IPS DF 4.7 (cell line): ENCODE data around the gene LYSMD1.

Source experiments
- DNase-seq: peaks from one replicate; pipeline ENCODE4 v3.0.0-alpha.2; 2013; ENCODE audit warnings: low spot score; ENCODE audit errors: extremely low read depth

The LYSMD1 gene

GRCh38 chr1:151142411-151143056 lies 23.2 kb downstream of the LYSMD1 start:
- no peak for DNase-seq

DNA sequence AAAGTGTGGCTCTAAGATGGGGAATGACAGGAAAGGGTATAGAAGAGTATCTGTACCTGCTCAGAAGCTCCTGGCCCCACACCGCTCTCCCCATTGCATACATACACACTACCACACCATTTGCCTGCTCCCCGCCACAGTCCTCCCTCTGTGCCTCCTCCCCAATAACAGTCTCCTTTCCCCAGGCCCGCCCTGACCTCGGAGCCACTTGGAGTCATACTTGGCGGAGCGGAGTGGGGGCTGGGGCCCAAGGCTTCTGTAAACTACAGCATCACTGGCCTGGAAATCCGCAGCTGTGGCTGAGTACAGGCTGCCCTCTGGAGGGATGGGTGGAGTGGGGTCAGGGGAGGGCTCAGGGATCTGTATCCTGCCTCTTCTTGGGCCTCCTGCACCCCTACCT lies 27.9 kb downstream of the LYSMD1 start:
- no peak for DNase-seq

- DNase-seq = no peak
Observed at GRCh38 chr1:151135433-151136385, 30.0 kb downstream of the LYSMD1 start.

- no peak for DNase-seq
Observed at GRCh38 chr1:151134991-151135390, 30.7 kb downstream of the LYSMD1 start.

DNA sequence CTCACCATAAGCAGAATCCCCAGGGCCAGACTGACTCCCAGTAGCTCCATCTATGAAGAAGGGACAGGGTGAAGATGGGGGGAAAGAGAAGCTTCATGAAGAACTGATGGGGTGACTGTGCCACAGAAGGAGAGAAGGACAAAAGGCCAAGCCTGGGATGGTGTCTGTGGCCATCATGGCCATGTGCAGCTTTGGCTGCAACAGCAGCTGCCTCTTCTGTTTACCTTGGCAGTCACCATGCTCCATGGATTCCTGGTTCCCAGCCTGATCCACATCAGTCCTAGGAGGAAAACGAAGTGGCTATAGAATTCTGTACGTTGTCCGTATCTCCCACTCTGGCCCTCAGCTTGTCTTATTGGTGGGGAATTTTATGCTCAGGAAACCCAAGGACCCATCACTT lies 31.3 kb downstream of the LYSMD1 start:
- no peak for DNase-seq

DNA sequence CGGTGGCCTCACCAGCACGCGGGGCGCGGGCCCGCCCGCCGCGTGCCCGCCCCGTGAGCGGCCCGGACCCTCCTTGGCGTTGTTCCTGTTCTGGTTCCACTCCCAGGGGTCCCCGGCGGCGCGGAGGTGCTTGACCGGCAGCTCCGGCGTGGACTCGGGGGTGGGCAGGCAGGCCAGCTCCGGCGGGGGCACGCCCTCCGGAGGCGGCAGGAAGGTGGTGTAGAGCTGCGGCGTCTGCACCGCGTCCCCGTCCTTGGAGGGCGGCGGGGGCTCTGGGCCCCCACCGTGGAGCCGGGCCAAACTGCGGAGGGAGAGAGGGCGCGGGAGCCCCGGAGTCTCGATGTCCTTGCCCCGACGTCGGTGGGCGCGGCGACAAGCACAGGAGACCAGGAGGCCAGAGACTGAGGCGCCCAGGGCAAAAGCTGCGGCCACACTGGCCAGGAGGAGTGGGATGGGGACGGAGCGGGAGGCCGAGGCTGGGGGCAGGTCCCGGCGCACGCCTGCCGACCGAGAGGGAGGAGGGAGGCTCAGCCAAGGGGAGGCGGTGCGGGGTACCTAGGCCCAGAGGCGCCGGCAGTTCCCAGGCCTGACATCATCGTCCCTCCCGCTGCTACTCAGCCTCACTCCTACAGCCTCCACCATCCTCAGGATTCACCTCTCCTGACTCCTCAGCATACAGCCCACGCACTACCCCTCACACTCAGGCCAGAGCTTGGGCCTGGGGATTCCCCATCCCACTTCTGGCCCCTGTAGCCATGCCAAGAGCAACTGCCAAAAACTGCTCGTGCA lies 32.5 kb downstream of the LYSMD1 start:
- no peak for DNase-seq

DNA sequence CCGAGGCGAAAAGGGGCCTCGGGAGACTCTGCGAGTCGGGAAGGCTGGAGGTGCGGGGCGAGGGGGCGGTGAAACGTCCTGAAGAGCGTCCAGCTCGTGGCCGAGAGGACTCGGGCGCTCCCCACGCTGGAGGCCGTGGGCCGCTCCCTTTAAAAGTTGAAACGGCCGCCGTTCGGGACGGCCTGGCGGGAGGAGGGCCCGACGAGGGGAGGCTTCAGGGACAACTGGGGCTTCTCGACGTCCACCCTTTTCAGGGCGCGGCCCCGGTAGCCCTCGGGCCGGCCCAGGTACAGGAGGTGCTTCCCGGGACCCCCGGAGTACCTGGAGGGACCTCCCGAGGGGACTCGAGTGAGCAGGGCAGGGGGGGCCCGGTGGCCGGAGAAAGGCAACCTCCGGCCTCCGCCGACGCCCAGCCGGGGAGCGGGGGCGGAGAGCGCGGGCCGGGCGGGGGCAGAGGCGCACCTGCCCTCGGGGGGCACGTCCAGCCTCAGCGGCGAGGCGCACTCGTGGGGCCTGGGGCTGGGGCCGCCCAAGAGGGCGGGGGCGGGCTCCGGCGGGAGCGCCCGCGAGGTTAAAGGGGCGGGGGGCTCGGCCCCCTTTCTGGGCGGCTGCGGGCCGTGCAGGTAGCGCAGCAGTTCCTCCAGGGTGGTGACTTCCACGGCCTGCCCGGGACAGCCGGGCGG lies 33.2 kb downstream of the LYSMD1 start:
- DNase-seq = no peak

DNA sequence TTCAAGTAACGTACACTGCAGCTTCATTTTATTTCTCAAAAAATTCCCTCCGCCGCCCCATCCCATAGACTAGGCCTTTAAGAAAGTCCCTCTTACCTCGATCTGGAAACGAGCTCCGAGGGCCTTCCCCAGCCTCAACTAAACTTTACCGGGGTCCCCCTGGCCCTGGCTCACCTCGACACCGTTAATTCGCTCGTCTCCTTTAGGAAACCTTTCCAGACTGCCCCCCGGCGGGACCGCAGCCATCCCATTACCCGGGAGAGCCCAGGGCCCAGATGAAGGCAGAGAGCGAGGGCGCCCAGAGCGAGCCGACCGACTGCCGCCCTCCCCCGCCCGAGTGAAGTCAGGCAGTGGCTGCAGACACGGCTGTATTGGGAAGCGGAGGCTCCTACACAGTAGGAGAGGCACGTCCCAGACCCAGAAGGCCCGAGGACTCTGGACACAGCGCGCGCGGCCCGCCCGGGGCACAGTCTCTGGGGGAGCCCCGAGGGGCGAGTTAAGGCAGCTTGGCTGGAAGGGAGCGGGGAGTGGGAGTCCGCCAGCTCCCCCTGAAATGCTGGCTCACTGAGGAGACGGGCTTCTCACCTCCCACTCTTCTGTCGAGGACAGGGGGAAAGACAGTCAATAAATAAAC lies 33.9 kb downstream of the LYSMD1 start:
- DNase-seq = no peak

DNA sequence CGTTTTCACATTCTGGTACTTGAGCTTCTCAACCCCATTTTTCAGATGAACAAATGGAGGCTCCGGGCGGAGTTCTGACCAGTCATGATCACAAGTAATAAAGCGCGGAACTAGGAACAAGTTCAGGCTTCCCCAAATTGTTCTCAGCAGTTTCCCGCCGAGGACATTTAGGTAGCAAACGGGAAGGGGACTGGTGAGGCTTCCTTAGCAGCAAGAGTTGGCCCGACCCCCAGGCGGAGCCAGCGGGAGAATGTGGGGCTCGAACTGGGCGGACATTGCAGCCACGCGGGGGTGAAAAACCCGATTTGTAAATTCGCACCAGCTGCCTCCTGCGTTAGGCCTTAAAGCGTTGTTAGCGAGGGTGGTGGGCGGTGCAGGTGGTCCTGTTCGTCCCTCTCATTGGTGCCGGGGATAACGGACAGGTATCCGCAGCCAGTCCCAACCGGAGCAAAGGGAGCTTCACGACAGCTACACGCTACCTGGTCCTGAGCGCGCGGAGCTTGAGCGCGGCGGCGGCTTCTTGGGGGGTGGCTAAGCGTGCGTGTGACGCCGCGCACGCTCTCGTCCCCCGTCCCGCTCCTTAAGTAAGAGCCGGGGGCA lies 34.6 kb downstream of the LYSMD1 start:
- DNase-seq = peak; percentile 75

DNA sequence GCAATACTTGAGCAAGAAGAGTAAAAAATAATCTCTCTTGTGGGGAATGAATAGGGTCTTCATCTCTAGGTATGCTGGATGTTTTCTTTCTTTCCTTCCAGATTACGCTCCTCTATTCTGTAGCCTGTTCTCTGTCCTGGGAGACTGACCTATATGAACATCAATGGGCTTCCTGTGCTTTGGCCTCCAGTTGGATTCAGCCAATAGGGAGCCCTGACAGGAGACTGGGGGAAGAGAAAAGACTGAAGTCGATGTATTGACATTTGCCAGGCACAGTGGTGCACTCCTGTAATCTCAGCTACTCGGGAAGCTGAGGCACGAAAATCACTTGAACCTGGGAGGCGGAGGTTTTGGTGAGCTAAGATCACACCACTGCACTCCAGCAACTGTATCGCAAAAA lies 36.9 kb downstream of the LYSMD1 start:
- DNase-seq = no peak

DNA sequence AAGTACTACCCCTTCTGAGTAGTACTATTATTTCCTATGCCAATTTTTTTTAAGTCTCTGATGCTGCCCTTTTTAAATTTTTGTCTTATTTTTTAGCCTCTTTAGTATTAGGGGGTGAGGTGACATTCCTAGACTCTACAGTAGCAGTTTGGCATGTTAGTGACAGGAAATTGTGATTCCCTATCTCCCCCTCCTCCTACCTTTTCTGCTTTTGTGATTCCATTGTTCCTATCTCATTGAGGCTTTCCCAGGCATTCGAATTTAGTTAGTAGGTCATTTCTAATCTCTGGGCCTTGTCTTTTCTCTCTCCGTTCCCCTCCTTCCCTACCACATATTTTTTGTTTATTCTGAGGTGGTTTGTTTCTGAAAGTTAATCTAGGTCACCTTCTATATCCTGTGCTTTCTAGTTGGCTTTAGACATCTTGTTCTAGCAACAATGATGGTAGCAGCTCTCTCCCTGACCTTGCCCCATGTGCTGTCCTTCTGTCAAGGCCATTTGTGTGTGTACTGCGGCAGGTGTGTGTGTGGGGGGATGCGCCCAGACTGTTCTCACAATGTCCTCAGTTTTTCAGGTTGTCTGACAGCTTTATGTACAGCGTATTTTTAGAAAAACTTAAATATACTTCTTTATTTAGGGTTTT lies 40.8 kb downstream of the LYSMD1 start:
- no peak for DNase-seq

DNA sequence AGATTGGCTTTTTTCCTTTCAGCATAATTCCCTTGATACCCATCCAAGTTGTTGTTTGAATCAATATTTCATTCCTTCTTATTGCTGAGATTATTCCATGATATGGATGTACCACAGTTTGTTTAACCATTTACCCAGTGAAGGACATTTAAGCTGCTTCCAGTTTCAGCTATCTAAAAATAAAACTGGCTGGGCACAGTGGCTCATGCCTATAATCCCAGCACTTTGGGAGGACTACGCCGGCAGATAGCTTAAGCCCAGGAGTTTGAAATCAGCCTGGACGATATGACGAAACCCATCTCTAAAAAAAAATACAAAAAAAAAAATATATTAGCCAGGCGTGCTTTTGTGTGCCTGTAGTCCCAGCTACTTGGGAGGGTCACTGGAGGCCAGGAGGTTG lies 51.8 kb downstream of the LYSMD1 start:
- no peak for DNase-seq
